Effector memory CD4-positive, alpha-beta T cell (primary cell): ENCODE data around the gene AKT1S1.

Experiments used
- DNase-seq, 3 donors: peaks; one replicate each; pipeline ENCODE4 v3.0.0-alpha.2; 2020
- H3K27ac ChIP-seq: 2 replicates; pipeline ENCODE4 v1.7.0; 2013; ENCODE audit warnings: mild to moderate bottlenecking, low read length, moderate library complexity; ENCODE audit not compliant: insufficient read depth, poor library complexity, severe bottlenecking
- H3K27me3 ChIP-seq: replicated peaks from 2 replicates; pipeline ENCODE4 v1.7.0; 2013; ENCODE audit warnings: mild to moderate bottlenecking, low read length; ENCODE audit not compliant: insufficient read depth, control insufficient read depth, poor library complexity, severe bottlenecking
- H3K36me3 ChIP-seq: 2 replicates; pipeline ENCODE4 v1.7.0; 2013; ENCODE audit warnings: mild to moderate bottlenecking, low read length, moderate library complexity; ENCODE audit not compliant: control insufficient read depth, insufficient read depth
- H3K4me1 ChIP-seq: 2 replicates; pipeline ENCODE4 v1.7.0; 2013; ENCODE audit warnings: low read length, mild to moderate bottlenecking; ENCODE audit not compliant: control insufficient read depth, insufficient read depth, poor library complexity, severe bottlenecking
- H3K4me3 ChIP-seq: 2 replicates; pipeline ENCODE4 v1.7.0; 2013; ENCODE audit warnings: low read length, low read depth, mild to moderate bottlenecking; ENCODE audit not compliant: insufficient read depth, poor library complexity, severe bottlenecking
- H3K9me3 ChIP-seq: 2 replicates; pipeline ENCODE4 v1.7.0; 2013; ENCODE audit warnings: mild to moderate bottlenecking, low read length, moderate library complexity; ENCODE audit not compliant: control insufficient read depth

AKT1S1 gene

GRCh38 chr19:49859682-49860335, 17.3 kb downstream of the AKT1S1 start:
- Histone ChIP-seq H3K36me3 (peaks cover 69% of the 10 kb centered on the region), H3K4me1 (no peaks in the 10 kb centered on the region), H3K27me3 (no peaks in the 10 kb centered on the region), H3K4me3 (no peak overlapping the region), H3K9me3 (no peaks in the 10 kb centered on the region), H3K27ac (no peak overlapping the region)
- DNase-seq: no peak

DNA sequence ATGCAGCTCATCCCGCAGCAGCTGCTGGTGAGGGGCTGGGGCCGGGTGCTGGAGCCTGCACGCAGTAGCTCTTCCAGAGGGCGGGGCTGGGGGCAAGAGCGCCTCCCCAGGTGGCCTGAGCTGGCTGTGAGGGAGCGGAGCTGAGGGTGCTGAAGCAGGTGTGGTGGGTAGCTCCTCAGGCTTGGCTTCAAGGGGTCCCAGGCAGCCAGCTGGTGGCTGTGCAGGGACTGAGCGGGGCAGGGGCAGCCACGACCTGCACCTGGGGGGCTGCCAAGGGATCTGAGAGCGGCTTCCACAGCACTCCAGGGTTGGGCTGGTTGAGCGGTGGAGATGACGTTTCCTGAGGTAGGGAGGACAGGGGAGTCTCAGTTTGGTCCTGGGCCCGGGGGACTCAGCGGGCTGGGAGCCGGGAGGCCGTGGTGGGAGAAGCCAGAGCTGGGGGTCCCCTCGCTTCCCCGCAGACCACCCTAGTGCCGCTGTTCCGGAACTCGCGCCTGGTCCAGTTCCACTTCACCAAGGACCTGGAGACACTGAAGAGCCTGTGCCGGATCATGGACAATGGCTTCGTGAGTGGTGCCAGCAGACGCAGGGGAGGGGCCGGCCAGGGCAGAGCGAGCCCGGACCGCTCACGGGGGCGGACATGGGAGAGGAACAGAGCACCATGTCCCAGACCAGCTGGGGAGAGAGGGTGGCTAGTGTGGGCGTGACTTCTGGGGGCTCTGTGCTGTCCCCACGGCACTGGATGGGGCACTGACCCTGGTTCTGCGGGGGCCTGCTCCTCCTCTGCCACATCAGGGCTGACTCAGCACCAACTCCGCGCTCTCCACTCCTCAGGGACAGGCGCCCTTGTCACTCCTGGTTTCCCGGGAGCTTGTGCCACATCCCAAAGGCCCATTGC, 18.8 kb downstream of the AKT1S1 start:
- no peaks in the 10 kb centered on the region for H3K27me3 ChIP-seq
- no peak for DNase-seq
- no peaks in the 10 kb centered on the region for H3K9me3 ChIP-seq
- no peaks in the 10 kb centered on the region for H3K4me1 ChIP-seq
- no peak overlapping the region for H3K4me3 ChIP-seq
- H3K27ac ChIP-seq: no peak overlapping the region
- peaks cover 59% of the 10 kb centered on the region for H3K36me3 ChIP-seq

DNA sequence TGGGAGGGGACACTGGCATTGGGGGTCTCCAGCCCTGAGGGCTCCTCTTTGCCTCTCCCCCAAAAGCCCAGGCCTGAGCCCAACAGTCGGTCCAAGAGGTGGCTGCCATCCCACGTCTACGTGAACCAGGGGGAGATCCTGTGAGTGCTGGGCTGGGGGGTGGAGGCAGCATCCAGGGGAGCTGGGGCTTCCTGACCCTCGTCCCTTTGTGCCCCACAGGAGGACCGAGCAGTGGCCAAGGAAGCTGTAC, 19.4 kb downstream of the AKT1S1 start:
- no peak overlapping the region for H3K27ac ChIP-seq
- no peak for DNase-seq
- H3K9me3 ChIP-seq: no peaks in the 10 kb centered on the region
- peaks cover 55% of the 10 kb centered on the region for H3K36me3 ChIP-seq
- H3K27me3 ChIP-seq: no peaks in the 10 kb centered on the region
- H3K4me3 ChIP-seq: no peak overlapping the region
- no peaks in the 10 kb centered on the region for H3K4me1 ChIP-seq

DNA sequence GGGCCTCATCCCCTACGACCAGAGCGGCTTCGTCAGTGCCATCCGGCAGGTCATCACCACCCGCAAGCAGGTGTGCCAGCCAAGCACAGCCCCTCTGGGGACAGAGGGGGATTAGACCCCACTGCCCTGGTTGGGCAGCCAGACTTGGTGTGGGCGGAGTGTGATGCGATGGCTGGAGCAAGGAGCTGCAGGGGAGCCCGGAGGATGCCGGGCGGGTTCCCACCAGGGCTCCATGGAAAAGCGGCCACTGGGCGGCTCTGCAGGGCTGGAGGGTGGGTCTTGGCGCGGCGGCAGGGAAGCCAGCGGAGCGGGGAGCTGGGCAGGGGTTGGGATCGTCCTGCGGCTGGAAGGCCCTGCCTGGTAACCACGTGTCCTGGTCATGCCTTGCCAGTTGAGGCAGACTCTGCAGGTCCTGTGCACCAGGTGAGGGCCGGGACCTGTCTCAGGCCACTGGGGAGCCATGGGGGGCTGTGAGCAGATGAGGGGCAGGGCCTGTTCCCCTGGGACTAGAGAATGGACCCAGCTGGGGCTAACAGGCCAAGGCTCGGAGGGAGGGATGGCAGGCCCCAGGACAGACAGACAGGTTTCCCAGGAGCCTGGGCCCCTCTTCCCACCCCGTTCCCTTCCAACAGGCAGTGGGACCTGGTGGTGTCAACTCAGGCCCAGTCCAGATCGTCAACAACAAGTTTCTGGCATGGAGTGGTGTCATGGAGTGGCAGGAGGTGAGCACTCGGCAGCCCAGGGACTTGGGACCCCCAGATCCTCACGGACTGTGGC, 19.9 kb downstream of the AKT1S1 start:
- Histone ChIP-seq H3K4me1 (no peaks in the 10 kb centered on the region), H3K27me3 (no peaks in the 10 kb centered on the region), H3K36me3 (peaks cover 55% of the 10 kb centered on the region), H3K9me3 (no peaks in the 10 kb centered on the region), H3K4me3 (no peak overlapping the region), H3K27ac (no peak overlapping the region)
- DNase-seq: no peak

DNA sequence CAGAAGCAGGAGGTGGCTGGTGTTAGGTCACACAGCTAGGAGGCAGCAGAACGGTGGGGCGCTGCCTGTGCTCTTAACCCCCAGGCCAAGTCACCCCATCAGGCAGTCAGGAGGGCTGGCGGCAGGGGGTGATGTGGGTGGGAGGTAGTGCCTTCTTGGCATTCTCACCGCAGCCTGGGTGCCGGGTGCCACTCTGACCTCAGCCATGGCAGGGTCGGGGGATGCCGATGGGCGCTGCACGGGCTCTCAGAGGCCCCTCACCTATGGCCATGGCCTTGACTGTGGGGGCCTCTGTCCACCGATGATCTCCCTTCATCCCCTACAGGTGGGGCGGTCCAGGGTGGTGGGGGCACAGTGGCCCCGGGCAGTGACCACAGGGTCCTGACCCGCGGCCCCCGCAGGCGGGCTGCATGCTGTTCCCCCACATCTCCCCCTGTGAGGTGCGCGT, 20.6 kb downstream of the AKT1S1 start:
- Histone ChIP-seq H3K27me3 (no peaks in the 10 kb centered on the region), H3K36me3 (peaks cover 52% of the 10 kb centered on the region), H3K4me1 (peaks cover 3% of the 10 kb centered on the region), H3K27ac (no peak overlapping the region), H3K4me3 (no peak overlapping the region), H3K9me3 (no peaks in the 10 kb centered on the region)
- DNase-seq: no peak

DNA sequence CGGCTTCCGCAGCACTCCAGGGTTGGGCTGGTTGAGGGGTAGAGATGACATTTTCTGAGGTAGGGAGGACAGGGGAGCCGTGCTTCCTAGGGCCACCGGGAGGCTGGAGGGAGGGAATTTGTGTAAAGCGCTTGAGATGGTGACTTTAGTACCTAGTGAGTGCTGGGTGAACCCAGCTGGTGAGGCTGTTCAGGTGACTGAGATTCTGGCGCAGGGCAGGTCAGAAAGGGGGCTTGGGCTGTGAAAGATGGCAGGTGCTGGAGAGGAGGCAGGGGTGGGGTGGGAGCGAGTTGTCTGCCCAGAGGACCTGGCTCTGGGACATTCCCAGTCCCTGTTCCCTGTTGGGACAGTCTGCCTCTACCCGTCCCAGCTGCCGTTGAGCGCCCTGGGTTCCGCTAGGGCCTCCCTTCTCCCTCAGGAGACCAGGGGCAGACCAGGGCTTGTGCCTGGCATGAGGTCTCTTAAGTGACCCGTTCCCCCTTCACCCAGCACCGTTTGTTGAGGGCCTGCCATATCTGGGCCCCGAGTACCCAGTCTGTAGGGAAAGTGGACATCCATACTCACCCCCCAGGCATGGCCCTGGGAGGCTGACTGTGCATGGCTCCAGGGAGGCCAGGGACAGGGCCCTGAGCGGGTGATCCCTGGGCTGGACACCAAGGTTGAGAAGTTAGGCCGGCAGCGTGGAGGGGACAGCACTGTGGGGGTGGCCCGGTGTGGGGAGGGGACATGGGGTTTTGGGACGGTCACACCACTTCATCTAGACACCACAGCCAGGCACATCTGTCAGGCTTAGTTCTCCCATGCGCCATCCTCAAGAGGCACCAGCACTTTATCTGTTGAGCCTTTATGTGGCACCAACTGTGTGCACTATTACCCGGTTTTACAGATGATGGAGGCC, 21.2 kb downstream of the AKT1S1 start:
- Histone ChIP-seq H3K36me3 (peaks cover 47% of the 10 kb centered on the region), H3K4me1 (peaks cover 3% of the 10 kb centered on the region), H3K27ac (no peak overlapping the region), H3K27me3 (no peaks in the 10 kb centered on the region), H3K9me3 (no peaks in the 10 kb centered on the region), H3K4me3 (no peak overlapping the region)
- no peak for DNase-seq

DNA sequence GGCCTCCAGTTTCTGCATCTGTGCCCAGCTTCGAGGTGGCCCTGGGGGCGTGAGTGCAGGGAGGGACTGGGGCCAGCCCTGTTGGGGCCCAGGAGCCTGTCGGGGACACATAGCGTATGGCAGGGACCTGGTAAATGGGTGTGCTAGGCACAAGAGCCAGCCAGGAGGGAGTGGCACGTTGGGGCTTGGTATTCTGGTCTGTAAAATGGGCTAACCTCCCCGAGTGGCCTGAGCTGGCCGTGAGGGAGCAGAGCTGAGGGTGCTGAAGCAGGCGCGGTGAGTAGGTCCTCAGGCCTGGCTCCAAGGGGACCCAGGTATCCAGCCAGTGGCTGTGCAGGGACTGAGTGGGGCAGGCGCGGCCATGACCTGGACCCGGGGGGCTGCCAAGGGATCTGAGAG, 21.9 kb downstream of the AKT1S1 start:
- Histone ChIP-seq H3K4me3 (no peak overlapping the region), H3K36me3 (peaks cover 40% of the 10 kb centered on the region), H3K27ac (no peak overlapping the region), H3K4me1 (peaks cover 3% of the 10 kb centered on the region), H3K27me3 (no peaks in the 10 kb centered on the region), H3K9me3 (no peaks in the 10 kb centered on the region)
- DNase-seq: no peak

GRCh38 chr19:49854378-49855263, 22.5 kb downstream of the AKT1S1 start:
- no peak for DNase-seq
- H3K27me3 ChIP-seq: no peaks in the 10 kb centered on the region
- H3K9me3 ChIP-seq: no peaks in the 10 kb centered on the region
- peaks cover 3% of the 10 kb centered on the region for H3K4me1 ChIP-seq
- peaks cover 34% of the 10 kb centered on the region for H3K36me3 ChIP-seq
- H3K27ac ChIP-seq: no peak overlapping the region
- H3K4me3 ChIP-seq: no peak overlapping the region

DNA sequence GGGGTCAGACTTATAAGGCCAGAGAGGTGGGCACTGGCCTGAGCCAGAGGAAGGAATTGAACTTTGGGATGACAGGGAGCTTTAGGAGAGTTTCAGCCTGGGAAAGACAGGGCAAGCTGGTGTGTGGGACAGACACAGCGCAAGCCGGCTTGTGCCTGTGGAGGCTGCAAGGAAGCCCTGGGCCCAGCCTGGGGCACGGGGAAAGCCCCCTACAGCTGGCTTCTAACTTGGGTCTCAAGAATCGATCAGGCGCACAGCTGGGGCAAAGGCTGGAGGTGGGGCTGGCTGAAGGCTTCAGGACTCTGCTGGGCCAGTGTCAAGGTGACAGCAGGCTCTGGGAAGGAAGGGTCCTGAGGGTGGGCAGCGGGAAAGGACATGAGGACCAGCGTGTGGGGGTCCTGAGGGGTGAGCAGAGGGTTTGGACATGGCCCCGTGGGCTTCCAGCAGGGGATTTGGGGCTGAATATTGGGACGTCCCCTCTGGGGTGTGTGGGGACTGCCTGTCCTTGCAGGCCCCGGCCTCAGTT, 23.2 kb downstream of the AKT1S1 start:
- H3K36me3 ChIP-seq: peaks cover 32% of the 10 kb centered on the region

More for the DNA sequence above, 23.2 kb downstream of the AKT1S1 start:
- Histone ChIP-seq H3K4me1 (peaks cover 3% of the 10 kb centered on the region), H3K9me3 (no peaks in the 10 kb centered on the region), H3K27ac (no peak overlapping the region), H3K27me3 (no peaks in the 10 kb centered on the region), H3K4me3 (no peak overlapping the region)
- no peak for DNase-seq
